ENCODE data around the gene ILKAP. TPM values are rescaled to one million over a fixed set of nuclear protein-coding genes. Genes with fewer than 3 reads are reported as not detected.

ILKAP gene
- total RNA-seq, 2 donors from 2014 or later, result 22.8 to 44.8 TPM

- peak overlapping the region in 1 of 4 donors; percentile 82 for H3K27ac ChIP-seq
- H3K4me3 ChIP-seq, result no peak overlapping the region
- TF ChIP-seq CTCF (IDR thresholded peaks at IDR 0.05) (no peak), POLR2A (IDR thresholded peaks at IDR 0.05) (no peak)
- H3K36me3 ChIP-seq (replicated peaks in 1 of 2; ENCODE audit: insufficient read depth in 1 of 2, low read depth in 2 of 2), result no peaks in the 10 kb centered on the region
- intact Hi-C loops (cut with DNase I), result no loop called here
- WGBS, 2 donors, result 51 to 53% methylated on average over 21 of the region's 21 CpGs
- ATAC-seq (no peak), DNase-seq (no peak)
- no peaks in the 10 kb centered on the region for H3K27me3 ChIP-seq
- peaks cover 48% of the 10 kb centered on the region for H3K4me1 ChIP-seq
- H3K9me3 ChIP-seq, result no peaks in the 10 kb centered on the region
Measured at GRCh38 chr2:238231809-238232208, 28.3 kb upstream of the ILKAP start.

- ATAC-seq (peak; percentile 86), DNase-seq (peak; percentile 84 to 89 (median 86))
- intact Hi-C loops (cut with DNase I), result no loop called here
- Histone ChIP-seq H3K36me3 (replicated peaks in 1 of 2; ENCODE audit: insufficient read depth in 1 of 2, low read depth in 2 of 2) (no peaks in the 10 kb centered on the region), H3K4me1 (peaks cover 48% of the 10 kb centered on the region), H3K4me3 (peak overlapping the region in 1 of 2 donors; percentile 9), H3K27me3 (no peaks in the 10 kb centered on the region), H3K9me3 (no peaks in the 10 kb centered on the region), H3K27ac (peak overlapping the region; percentile 69 to 82 (median 76))
- WGBS, 2 donors, result 12 to 14% methylated on average over 37 to 42 of the region's 46 CpGs
- TF ChIP-seq POLR2A (IDR thresholded peaks at IDR 0.05), result peak; percentile 22 to 68 (median 55)
- peak in 2 of 7 experiments; percentile 10 to 35 for TF ChIP-seq CTCF (IDR thresholded peaks at IDR 0.05)
Measured at GRCh38 chr2:238231251-238231793, 27.8 kb upstream of the ILKAP start.

GRCh38 chr2:238230699-238231098, 27.2 kb upstream of the ILKAP start:
- Histone ChIP-seq H3K4me3 (no peak overlapping the region), H3K27me3 (no peaks in the 10 kb centered on the region), H3K27ac (peak overlapping the region; percentile 69 to 82 (median 76)), H3K4me1 (peaks cover 48% of the 10 kb centered on the region), H3K36me3 (replicated peaks in 1 of 2; ENCODE audit: insufficient read depth in 1 of 2, low read depth in 2 of 2) (no peaks in the 10 kb centered on the region), H3K9me3 (no peaks in the 10 kb centered on the region)
- peak in 3 of 4 donors; percentile 42 to 67 (median 55) for DNase-seq
- intact Hi-C loops (cut with DNase I), result no loop called here
- WGBS, 2 donors, result 17 to 49% methylated on average over 5 of the region's 5 CpGs
- no peak for TF ChIP-seq CTCF (IDR thresholded peaks at IDR 0.05)
- no peak for TF ChIP-seq POLR2A (IDR thresholded peaks at IDR 0.05)
- no peak for ATAC-seq

GRCh38 chr2:238228700-238229099, 25.2 kb upstream of the ILKAP start:
- intact Hi-C loops (cut with DNase I), result no loop called here
- ATAC-seq, result no peak
- peaks cover 44% of the 10 kb centered on the region for H3K4me1 ChIP-seq

More at GRCh38 chr2:238228700-238229099, 25.2 kb upstream of the ILKAP start:
- H3K27ac ChIP-seq, result no peak overlapping the region
- no peaks in the 10 kb centered on the region for H3K27me3 ChIP-seq
- peak in 3 of 4 donors; percentile 25 to 43 (median 35) for DNase-seq
- no peak overlapping the region for H3K4me3 ChIP-seq
- H3K36me3 ChIP-seq (replicated peaks in 1 of 2; ENCODE audit: insufficient read depth in 1 of 2, low read depth in 2 of 2), result no peaks in the 10 kb centered on the region
- H3K9me3 ChIP-seq, result no peaks in the 10 kb centered on the region
- whole genome bisulfite sequencing, 2 donors, result 33 to 38% methylated on average over 4 of the region's 4 CpGs
- TF ChIP-seq POLR2A (IDR thresholded peaks at IDR 0.05), result no peak
- no peak for TF ChIP-seq CTCF (IDR thresholded peaks at IDR 0.05)
